Glomerular endothelial cell (primary cell): Measurements from ENCODE around the gene SSH3. TPM values are rescaled to one million over a fixed set of nuclear protein-coding genes. Genes with fewer than 3 reads are reported as not detected.

Source experiments
- DNase-seq: peaks from one replicate; pipeline ENCODE4 v3.0.0-alpha.2; 2011; ENCODE audit warnings: low read depth, low spot score; ENCODE audit errors: extremely low read depth
- total RNA-seq: library from RNA; depleted of rRNA; stranded (reverse); fragments of >200 nt; gene quantifications from 2 replicates; pipeline ENCODE4 v1.2.3, GENCODE V29; 2015

The SSH3 gene
- total RNA-seq, 1 donor from 2014 or later, result 16.7 TPM

DNA sequence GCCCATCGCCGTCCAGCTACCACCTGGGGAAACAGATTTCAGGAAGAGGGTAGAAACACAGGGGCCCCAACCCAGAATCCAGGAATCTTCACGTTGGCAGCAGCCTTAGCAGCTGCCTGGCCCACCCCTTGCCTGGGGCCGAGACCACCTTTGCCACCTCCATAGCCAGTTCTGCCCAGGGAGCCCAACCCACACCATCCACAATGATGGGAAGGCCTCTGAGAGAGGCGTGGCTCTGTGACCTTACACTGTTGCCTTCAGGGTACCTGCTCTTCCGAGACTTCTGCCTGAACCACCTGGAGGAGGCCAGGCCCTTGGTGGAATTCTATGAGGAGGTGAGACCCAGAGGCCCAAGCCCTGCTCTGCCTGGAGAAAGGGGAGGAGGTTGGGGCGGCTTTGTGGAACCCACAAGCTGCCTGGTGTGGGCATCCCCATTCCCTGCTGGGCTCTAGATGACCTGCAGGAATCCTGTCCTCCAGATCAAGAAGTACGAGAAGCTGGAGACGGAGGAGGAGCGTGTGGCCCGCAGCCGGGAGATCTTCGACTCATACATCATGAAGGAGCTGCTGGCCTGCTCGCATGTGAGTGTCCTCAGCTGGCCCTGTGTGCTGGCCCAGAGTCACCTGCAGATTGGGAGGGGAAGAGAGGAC lies 24.3 kb upstream of the SSH3 start:
- DNase-seq, result no peak

DNA sequence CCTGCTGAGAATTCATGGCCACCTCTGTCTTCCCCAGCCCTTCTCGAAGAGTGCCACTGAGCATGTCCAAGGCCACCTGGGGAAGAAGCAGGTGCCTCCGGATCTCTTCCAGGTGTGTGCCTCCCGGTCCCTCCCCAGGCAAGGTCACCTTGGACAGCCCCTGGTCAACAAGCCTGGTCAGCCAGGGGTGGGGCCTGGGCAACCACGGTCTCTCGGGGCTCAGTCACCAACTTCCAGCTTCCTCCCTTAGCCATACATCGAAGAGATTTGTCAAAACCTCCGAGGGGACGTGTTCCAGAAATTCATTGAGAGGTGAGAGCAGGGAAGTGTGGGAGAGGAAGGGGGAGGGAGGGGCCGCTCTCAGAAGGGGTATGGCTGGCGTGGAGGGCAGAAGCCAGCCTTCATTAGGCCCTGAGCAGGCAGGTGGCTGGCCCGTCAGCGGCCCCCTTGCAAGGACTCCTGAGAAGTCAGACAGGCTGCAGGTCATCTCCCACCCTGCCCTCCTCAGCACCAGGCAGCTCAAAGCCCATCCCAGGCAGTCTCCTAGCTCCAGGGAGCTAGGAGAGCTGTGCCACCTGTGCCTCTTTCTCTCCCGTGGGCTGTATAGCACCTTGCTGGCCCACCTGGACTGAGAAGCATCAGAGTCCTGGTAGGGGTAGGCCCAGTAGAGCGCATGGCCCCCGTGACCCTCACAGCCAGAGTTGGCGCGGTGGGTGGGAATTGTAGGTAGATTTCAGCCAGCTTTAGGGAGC lies 23.6 kb upstream of the SSH3 start:
- no peak for DNase-seq

DNA sequence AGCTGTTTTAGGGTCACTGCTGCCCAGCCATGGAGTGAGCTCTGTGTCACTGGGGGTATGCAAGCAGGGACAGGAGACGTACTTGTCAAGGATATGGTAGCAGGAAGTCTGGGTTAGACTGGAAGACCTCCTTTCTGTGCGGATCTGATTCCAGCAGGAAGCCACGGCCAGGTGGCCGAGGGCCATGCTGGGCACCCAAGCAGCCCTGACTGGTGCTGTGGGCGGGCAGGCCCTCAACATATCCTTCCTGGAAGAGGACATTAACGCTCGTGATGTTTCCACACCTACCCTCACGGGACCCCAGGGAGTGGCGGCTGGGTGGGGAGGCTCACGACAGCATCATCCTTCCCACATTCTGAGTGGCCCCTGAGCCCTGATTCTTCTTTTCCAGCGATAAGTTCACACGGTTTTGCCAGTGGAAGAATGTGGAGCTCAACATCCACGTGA lies 23.0 kb upstream of the SSH3 start:
- no peak for DNase-seq

DNA sequence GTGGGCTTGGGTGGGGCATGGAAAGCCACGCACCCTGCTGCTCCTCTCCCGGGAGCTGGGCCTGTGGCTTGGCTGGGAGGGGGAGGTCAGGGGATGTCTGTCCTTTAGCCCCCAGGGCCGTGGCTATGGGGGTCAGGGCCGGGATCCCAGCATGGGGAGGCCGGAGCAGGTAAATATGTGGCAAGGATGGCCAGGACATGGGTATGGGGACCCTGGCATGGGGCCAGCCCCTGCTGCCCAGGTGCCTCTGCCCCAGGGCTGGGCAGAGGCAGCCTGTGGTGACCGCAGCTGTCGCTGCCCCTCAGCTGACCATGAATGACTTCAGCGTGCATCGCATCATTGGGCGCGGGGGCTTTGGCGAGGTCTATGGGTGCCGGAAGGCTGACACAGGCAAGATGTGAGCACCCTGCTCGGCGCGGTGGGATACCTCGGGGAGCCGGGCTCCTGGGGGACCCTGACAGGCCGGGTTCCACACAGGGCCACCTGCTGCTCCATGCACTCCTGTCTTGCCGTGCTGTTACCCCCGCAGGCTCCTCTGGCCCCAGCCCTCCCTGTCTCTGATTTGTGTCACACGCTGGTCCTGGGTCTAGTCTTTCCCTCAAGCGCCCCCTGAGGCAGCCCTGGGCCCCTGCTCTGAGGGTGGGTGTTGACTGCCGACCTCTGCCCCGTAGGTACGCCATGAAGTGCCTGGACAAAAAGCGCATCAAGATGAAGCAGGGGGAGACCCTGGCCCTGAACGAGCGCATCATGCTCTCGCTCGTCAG lies 22.4 kb upstream of the SSH3 start:
- no peak for DNase-seq

DNA sequence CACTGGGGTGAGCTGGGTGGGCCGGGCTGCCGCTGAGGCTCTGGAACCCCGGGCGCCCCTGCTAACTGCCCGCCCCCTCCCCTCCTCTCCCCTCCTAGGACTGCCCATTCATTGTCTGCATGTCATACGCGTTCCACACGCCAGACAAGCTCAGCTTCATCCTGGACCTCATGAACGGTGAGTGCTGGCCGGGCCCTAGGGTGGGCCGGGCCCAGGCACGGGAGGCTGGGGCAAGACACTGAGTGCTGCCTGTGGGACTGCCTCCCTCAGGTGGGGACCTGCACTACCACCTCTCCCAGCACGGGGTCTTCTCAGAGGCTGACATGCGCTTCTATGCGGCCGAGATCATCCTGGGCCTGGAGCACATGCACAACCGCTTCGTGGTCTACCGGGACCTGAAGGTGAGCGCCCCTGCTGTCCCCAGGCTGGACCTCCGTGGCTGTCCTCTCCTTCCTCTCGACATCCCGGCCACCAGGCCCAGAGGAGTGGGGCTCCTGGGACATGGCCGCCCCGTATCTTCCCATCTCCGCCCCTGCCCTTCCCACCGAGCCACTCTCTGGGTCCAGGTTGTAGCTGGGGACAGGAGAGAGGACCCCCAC lies 21.7 kb upstream of the SSH3 start:
- DNase-seq, result no peak

DNA sequence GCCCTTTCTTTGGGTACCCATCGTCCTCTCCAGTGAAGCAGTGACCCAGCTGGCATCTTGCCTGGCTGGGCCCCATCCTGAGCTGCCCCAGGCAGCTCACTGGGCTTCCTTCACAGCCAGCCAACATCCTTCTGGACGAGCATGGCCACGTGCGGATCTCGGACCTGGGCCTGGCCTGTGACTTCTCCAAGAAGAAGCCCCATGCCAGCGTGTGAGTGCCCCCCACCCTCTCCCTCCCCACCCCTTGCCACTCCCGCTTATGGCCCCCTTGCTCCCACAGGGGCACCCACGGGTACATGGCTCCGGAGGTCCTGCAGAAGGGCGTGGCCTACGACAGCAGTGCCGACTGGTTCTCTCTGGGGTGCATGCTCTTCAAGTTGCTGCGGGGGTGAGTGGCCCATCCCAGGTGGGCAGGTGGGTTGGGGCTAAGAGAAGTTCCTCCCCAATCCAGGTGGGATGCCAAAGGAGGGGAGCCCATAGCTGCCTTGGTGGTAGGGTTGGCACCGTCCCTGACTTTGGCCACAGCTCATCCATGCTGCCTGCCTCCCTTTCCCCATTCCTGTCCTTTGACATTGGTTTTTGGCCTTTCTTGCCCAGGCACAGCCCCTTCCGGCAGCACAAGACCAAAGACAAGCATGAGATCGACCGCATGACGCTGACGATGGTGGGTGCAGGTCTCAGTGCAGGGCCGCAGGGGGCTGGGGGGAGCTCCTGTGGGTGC lies 21.0 kb upstream of the SSH3 start:
- DNase-seq, result no peak

DNA sequence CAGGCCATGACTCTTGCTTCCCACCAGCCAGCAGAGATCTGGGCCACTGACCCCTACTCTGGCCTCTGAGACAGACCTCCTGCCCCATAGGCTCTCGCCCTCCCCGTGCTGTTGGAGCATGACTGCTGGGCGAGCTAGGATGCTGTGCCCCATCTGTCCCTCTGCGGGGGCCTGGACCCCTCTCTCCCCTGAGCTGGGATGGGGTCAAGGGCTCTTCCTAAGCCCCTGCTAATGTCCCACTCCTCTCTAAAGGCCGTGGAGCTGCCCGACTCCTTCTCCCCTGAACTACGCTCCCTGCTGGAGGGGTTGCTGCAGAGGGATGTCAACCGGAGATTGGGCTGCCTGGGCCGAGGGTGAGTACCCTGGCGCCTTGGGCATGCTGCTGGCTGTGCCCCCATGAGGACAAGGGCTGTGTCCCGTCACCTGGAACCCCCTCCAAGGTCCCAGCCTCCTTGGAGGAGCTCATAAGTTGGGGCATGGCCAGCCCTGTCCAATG lies 20.4 kb upstream of the SSH3 start:
- DNase-seq, result no peak

DNA sequence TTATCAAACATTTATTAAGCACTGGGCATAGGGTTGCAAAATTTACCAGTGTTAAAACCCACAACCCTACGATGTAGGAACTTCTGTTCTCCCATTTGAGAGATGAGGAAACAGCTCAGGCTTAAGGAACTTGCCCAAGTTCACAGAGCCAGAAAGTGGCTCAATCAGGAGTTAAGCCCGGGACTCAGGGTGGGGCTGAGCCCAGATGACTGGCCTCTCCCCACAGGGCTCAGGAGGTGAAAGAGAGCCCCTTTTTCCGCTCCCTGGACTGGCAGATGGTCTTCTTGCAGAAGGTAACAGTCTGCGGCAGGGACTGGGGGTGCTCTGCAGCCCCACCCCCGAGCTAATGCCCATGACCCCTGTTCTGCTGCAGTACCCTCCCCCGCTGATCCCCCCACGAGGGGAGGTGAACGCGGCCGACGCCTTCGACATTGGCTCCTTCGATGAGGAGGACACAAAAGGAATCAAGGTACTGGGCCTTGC lies 19.8 kb upstream of the SSH3 start:
- DNase-seq, result no peak

DNA sequence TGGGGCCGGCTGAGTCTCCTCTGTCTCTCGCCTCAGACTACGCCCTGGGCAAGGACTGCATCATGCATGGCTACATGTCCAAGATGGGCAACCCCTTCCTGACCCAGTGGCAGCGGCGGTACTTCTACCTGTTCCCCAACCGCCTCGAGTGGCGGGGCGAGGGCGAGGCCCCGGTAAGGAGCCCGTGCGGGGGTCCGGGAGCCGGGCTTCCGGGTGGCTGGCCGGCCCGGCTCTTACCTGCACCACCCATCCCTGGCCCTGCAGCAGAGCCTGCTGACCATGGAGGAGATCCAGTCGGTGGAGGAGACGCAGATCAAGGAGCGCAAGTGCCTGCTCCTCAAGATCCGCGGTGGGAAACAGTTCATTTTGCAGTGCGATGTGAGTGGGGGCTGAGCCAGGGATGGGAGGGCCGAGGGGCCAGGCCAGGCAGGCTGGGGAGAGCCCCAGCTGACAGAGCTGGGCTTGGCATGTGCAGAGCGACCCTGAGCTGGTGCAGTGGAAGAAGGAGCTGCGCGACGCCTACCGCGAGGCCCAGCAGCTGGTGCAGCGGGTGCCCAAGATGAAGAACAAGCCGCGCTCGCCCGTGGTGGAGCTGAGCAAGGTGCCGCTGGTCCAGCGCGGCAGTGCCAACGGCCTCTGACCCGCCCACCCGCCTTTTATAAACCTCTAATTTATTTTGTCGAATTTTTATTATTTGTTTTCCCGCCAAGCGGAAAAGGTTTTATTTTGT lies 18.4 kb upstream of the SSH3 start:
- no peak for DNase-seq

DNA sequence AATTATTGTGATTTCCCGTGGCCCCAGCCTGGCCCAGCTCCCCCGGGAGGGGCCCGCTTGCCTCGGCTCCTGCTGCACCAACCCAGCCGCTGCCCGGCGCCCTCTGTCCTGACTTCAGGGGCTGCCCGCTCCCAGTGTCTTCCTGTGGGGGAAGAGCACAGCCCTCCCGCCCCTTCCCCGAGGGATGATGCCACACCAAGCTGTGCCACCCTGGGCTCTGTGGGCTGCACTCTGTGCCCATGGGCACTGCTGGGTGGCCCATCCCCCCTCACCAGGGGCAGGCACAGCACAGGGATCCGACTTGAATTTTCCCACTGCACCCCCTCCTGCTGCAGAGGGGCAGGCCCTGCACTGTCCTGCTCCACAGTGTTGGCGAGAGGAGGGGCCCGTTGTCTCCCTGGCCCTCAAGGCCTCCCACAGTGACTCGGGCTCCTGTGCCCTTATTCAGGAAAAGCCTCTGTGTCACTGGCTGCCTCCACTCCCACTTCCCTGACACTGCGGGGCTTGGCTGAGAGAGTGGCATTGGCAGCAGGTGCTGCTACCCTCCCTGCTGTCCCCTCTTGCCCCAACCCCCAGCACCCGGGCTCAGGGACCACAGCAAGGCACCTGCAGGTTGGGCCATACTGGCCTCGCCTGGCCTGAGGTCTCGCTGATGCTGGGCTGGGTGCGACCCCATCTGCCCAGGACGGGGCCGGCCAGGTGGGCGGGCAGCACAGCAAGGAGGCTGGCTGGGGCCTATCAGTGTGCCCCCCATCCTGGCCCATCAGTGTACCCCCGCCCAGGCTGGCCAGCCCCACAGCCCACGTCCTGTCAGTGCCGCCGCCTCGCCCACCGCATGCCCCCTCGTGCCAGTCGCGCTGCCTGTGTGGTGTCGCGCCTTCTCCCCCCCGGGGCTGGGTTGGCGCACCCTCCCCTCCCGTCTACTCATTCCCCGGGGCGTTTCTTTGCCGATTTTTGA lies 17.5 kb upstream of the SSH3 start:
- no peak for DNase-seq

DNA sequence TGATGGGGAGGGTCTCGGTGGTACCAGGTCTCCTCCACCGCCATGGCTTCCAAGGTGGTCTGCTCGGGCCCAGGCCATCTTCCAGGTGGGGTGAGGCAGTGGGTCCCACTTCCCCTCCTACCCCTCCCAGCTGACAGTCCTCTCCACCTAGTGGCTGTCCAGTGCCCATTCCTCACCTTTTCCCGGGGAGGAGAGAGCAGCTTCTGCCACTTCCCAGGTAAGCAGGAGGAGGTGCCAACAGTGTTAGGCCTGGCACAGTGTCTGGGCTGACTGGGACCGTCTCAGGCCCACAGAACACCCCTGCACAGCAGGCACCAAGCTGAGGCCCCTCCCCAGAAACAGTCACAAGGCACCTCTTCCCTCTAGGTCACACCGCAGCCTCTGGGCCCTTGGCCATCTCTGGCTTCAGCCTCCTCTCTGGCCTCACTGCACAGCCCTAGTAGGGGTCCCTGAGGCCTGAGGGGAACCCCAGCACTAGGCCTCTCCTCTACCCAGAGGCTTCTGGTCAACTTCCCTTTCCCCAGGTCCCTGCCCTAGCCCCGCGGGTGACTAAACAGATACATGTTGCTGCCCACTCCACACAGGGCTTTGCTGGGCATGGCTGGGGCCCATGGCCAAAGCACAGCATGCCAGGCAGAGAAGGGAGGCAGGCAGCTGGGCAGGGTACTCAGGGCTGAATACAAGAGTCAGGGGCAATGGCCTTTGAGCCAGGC lies 16.6 kb upstream of the SSH3 start:
- DNase-seq, result no peak

DNA sequence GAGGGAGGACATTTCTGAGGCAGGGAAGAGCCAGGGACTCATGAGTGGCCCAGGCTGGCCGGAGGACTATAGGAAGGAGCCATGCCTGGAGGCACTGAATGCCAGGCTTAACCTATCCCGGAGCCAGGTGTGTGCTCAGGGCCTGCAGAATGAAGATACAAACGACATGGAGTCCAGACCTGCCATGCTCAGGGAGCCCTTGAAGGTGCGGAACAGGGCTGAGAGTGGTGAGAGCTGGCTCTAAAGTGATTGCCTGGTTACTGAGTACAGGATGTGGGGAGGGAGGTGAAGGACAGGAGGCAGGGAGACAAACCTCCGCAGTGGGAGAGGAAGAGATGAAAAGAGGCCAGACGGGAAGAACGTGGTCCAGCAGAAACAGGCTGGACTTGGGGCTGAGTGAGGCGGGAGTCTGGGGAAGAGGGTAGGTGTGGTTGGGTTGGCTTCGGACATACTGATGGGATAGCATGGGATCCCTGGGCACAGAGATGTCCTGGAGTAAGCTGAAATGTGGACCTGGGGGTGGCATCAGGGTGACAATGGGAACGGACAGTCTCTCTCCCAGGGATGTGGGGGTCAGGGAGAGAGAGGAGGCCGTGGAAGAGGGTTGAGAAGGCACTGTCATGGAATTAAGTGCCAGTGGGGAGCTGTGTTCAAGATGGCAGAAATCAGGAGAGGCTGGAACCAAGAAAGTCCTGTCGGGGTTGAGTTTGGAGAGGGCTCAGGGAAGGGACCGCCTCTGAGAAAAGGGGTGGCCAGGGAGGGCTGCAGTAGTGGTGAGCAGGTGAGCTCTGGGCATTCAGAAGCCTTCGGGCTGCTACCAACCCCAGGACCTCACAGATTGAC lies 15.8 kb upstream of the SSH3 start:
- DNase-seq, result no peak

DNA sequence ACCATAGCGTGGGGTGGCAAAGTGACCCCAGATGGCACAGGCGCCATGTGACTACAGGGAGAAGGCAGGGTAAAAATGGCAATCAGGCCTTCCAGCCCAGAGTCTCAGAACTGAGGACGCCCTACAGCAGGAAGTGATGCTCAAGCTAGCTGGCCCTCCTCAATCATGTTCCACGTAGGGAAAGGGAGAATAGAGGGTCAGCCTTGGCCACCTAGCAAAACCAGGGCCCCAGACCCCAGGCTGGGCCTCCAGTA lies 15.2 kb upstream of the SSH3 start:
- DNase-seq, result no peak

DNA sequence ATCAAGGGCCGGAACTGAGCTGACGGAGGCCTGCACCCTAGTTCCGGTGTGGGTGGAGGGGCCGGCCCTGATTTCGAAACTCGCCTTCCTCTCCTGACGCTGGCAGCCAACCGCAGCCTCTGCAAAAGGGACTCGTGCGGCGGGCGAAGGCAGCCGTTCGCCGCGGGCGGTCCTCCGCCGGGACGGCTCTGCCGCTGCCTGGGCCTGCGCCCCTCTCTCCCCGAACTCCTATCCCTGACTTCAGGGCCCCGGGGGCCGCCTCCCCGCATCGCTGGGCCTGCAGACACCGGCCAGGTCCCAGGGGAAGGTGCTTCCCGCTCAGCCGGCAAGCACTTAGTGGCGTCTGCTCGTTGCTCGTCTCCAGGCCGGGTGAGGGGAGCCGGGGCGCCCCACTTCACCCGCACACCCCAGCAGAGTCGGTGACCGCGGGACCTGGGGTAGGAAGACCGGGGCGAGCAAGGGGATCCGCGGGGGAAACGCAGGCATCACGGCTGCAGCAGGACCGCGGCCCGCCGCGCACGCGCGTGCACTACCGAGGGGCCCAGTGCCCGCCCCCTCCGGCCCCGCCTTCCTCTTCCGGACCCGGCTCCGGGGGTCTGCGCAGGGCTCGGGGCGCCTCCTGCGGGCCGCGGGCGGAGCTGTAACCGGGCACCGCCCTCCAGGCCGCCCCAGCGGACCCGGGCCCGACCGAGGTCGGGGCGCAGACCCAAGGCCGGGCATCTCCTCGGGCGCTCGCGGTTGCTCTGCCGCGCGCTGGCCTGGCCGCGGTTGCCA lies 14.7 kb upstream of the SSH3 start:
- DNase-seq, result no peak

DNA sequence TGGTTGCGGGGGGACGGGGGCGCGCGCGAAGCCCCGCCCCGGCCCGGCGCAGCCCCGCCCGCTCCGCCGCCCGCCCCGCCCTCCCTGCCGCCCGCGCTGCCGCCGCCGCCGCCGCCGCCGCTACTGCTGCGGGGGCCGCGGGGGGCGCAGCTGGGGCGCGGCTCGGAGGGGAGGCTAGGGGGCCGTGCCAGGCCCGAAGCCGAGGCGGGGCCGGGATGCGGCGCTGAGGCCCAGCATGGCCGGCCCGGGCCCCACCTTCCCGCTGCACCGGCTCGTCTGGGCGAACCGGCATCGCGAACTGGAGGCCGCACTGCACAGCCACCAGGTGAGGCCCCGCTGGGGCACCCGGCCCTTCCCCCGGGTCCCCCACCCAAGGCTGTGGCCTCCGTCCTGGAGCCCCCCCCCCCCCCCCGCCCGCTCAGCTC lies 14.1 kb upstream of the SSH3 start, which contains the start of gene ANKRD13D:
Gene ANKRD13D (plus strand): TSS at position 78 of the 425 bp plus-strand sequence. CDS start 158 bp downstream, at position 236.
- no peak for DNase-seq
